Inferior parietal cortex (tissue), 1 donor: ENCODE results near the gene SCNN1G.
"Not testable (repeated sequence)": the region's sequence is repeated elsewhere in the genome, so short reads cannot be mapped to it uniquely, and the experiment has no call there.

Experiments
- DNase-seq: peaks from one replicate; pipeline ENCODE4 v3.0.0-alpha.2; 2016; ENCODE audit errors: extremely low spot score

The SCNN1G gene

DNA sequence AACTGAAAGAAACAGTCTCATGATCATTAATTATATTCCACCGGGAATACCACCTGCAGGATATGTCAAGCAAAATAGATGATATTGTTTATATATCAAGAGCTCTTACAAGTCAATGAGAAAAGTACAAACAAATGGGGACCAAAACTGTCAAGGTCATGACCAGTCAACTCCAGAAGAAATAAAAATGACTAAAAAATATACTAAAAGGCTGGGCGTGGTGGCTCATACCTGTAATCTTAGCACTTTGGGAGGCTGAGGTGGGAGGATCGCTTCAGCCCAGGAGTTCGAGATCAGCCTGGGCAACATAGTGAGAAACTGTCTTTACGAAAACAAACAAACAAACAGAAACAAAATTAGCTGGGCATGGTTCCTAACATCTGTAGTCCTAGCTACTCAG lies 69.8 kb downstream of the SCNN1G start:
- DNase-seq, result no peak

DNA sequence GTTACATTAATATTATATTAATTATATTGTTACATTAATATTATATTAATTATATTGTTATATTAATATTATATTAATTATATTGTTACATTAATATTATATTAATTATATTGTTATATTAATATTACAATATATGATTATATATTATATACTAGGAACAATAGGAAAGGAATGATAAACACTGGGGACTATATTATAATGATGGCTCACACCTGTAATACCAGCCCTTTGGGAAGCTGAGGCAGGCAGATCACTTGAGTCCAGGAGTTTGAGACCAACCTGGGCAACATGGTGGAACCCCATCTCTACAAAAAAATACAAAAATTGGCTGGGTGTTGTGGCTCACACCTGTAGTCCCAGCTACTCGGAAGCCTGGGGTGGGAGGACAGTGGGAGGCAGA lies 71.1 kb downstream of the SCNN1G start:
- not testable (repeated sequence) for DNase-seq

DNA sequence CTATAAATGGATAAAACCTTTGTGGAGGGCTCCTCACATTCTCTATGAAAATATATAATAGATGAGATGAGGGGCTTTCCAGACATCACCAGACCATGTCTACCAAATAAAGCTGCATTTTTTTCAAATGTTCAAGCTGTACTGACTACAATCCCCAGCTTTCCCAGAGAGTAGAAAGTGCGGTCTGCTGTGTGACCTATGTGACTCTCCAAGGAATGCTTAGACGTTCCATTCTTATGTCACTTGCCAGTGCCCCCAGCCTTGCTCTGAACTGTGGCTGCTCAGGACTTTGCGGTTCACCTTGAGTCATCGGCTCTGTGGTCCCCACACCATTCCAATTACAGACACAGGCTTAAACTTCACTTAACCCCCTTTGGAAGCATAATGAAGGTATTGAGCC lies 71.8 kb downstream of the SCNN1G start:
- DNase-seq, result no peak

DNA sequence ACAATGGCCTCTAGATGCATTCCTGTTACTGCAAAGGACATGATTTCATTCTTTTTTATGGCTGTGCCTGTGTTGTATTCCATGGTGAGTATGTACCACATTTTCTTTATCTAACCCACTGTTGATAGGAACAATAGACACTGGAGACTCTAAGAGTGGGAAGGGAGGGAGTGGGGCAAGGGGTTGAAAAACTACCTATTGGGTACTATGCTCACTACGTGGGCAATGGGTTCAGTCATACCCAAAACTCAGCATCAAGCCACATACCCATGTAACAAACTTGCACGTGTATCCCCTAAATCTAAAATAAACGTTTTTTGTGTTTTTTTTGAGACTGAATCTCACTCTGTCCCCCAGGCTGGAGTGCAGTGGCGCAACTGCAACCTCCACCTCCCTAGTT lies 72.5 kb downstream of the SCNN1G start:
- no peak for DNase-seq

DNA sequence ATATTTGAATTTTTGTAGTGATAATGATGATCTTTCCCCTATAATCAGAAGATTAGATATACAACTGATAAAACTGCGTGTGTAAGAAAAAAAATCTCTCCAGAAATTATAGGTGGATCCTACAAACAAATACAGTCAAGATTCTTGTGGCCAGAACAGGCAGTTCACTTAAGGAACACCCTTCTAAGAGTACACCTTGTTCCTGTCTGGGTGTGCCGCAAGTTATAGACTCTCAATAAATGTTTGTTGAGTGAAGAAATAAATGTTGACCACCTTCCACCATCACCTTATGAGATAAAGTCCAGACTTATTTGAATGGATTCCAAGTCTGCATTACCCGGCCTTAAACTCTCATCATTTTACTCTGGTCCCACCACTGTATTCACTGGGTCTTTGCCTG lies 73.9 kb downstream of the SCNN1G start:
- no peak for DNase-seq

DNA sequence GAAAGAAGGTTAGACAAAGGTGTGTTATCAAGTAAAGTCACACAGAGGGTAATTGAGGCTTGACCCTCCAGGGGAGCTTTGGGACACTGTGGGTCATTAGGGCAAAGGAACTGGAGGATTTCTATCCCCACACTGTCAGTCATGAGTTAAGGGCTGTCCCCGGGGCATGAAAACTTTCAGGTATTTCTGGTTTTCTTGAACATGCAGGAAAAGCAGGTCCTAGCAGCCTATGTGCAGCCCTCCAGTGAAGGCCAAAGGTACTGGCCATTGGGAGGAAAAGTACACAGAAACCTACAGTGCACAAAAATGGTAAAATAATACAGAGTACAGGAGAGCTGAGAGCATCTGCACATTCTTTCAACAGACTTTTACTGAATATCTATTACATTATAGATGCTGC lies 75.1 kb downstream of the SCNN1G start:
- no peak for DNase-seq

DNA sequence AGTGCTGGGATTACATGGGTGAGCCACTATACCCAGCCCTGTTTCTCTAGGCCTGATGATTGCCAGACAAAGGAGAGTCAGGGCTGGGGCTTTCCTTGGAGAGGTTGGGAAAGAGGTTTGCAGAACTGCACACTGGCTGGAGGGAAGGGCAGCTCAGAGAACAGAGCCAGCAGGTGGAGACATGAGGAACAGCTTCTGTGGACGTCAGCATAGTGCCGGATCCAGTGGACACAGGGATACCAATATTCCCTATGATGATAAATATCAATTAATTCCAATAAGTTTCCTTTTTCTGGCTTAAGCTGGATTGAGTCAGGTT lies 76.3 kb downstream of the SCNN1G start:
- DNase-seq, result no peak
